GM12874 (cell line): Measurements from ENCODE around the gene LPIN1.

ENCODE experiments used
- CTCF ChIP-seq: IDR thresholded peaks from 2 replicates; pipeline ENCODE4 v1.5.1; 2011; ENCODE audit warnings: low read depth, mild to moderate bottlenecking, control low read depth, low read length, moderate library complexity; ENCODE audit not compliant: insufficient read depth

The LPIN1 gene

DNA sequence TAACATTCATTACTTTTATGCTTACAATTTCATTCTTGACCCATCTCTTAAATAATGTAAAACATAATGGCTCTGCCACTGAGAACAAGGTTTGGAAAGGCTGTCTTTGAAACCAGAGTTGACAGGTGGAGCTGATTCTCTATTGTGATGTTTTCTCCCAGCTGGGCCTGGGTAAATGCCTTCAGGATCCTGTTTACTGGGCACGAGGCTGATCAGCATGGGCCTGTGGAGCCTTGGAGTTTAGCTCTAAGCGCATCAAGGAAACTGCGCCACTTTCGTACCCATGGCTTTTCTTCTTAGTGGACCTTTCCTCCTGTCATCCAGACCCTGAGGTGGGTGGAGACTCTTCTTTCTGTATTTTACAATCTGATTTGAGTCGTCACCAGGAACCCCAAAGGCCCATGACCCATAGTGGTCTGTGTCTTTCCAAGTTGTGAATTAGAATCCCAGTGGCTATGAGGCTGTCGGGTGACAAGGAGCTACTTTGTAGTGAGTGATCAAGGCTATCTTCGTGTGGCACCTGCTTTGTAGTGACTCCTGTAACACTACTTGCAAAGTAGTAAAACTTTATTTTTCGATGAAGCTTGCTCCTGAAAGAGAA lies 123.1 kb downstream of the LPIN1 start:
- TF ChIP-seq CTCF: no peak

- TF ChIP-seq CTCF: no peak
Observed at GRCh38 chr2:11870064-11870463, 123.6 kb downstream of the LPIN1 start.

DNA sequence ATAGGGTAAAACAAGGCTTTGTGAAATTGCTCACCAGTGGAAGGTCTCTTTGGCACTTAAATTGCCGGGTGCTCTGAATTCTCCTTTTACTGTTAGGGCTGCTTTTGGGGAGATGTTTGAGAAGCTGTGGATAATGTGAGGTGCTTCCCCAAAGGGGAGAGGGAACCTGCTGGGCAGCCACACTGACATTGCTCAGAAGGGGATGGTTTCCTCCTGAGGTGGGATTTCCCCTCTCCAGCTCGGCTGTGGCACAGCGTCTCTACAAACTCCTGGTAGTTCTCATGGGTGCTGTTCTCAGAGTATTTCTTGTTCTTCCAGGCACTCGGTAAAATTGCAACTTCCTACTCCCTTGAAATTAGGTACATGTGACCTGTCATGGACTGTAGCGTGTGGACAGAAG lies 124.2 kb downstream of the LPIN1 start:
- TF ChIP-seq CTCF: no peak

DNA sequence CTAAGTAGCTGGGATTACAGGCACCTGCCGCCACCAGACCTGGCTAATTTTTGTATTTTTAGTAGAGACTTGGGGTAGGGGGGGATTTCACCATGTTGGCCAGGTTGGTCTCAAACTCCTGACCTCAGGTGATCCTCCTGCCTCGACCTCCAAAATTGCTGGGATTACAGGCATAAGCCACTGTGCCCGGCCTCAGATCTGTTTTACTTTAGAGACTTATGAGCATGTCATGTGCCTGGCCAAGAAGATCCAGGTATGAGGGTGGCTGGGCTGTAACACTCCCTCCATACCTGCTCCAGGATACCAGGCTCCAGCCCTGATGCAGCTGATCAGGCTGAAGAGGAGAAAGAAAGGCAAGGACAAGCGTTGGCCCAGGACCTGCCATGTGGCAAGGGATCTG lies 125.0 kb downstream of the LPIN1 start:
- no peak for TF ChIP-seq CTCF

DNA sequence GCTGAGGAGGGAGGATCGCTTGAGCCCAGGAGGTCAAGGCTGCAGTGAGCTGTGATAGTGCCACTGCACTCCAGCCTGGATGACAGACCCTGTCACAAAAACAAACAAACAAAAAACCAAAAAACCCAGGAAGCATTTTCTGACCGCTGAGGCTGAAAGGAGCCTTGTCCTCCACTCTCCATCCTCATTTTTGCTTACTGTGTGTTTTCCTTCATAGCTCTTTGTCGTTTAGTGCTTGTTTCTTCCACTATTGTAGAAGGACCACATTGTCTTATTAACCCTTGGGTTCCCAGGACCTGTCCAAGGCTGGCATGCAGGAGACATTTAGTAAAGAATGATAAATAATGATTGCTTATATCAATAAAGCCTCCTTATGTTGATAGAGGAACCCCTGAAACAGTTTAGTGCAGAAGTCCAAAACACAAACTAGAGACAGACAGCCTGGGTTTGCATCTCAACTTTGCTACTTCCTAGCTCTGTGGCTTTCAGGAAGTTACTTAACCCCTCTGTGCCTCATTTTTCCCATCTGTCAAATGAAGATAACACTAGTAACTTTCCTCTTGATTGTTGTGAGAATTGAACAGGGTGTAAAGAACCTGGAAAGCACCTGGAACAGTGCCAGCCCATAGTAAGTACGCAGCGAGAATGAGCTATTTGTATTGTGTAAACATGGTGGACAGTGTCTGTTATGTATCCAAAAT lies 126.0 kb downstream of the LPIN1 start:
- TF ChIP-seq CTCF: no peak

DNA sequence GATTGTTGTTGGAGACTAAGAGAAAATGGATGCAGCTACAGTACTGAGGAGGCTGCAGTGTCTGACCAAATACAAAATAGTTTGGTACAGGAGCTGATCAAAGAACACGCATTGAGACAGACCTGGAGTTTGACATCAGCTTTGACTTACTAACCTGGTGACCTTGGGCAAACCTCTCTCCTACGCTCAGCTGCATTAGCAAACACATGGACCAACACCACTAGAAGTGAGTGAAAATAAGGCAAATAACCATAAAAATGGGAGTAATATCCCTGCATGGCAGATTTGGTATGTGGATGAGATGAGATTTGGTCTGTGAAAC lies 126.5 kb downstream of the LPIN1 start:
- no peak for TF ChIP-seq CTCF

- TF ChIP-seq CTCF: no peak
Observed at GRCh38 chr2:11873356-11874154, 127.1 kb downstream of the LPIN1 start.
